WTC11 (cell line): ENCODE measurements around the gene SUSD4. TPM values are rescaled to one million over a fixed set of nuclear protein-coding genes. Genes with fewer than 3 reads are reported as not detected.

Experiments
- ATAC-seq: fragments of 200-7000 bp; cut with Tn5 transposase; 2 replicates; pipeline ENCODE4 v1.10.0; 2021; ENCODE audit warnings: mild to moderate bottlenecking, moderate library complexity
- CTCF ChIA-PET: fragments of 300-600 bp; sonication (Branson Sonifier 250); formaldehyde crosslinking; loops from one replicate; lab custom pipeline; 2021; ENCODE audit warnings: antibody characterized with exemption; lab: Charles Lee
- POLR2A ChIA-PET: fragments of 350-600 bp; sonication (Branson Sonifier 250); formaldehyde crosslinking; loops from one replicate; lab custom pipeline; 2021; ENCODE audit warnings: antibody characterized with exemption; lab: Charles Lee
- DNase-seq: peaks from one replicate; pipeline ENCODE4 v3.0.0; 2021; ENCODE audit warnings: low spot score
- H3K27ac Mint-ChIP-seq: 2 replicates; pipeline ENCODE4 v1.8.0; 2021; ENCODE audit warnings: mixed read lengths
- H3K27me3 Mint-ChIP-seq: 2 replicates; pipeline ENCODE4 v1.8.0; 2021; ENCODE audit warnings: low read depth, mild to moderate bottlenecking, moderate library complexity, mixed read lengths
- H3K36me3 Mint-ChIP-seq: 2 replicates; pipeline ENCODE4 v1.8.0; 2021; ENCODE audit warnings: mixed read lengths
- H3K4me1 Mint-ChIP-seq: 2 replicates; pipeline ENCODE4 v1.8.0; 2022; ENCODE audit warnings: mixed read lengths
- H3K4me3 Mint-ChIP-seq: 2 replicates; pipeline ENCODE4 v1.8.0; 2021; ENCODE audit warnings: mild to moderate bottlenecking, moderate library complexity, mixed read lengths
- H3K9me3 Mint-ChIP-seq: 2 replicates; pipeline ENCODE4 v1.8.0; 2021; ENCODE audit warnings: mixed read lengths
- ELF4 ChIP-seq: sonication (generic); formaldehyde crosslinking; IDR thresholded peaks from 2 replicates; pipeline ENCODE4 v1.8.1; 2022; ENCODE audit warnings: low read depth, mild to moderate bottlenecking, moderate library complexity, missing genetic modification reagents
- ETV6 ChIP-seq: sonication (generic); formaldehyde crosslinking; IDR thresholded peaks from 2 replicates; pipeline ENCODE4 v1.8.1; 2022; ENCODE audit warnings: mild to moderate bottlenecking, missing genetic modification reagents
- FOXP1 ChIP-seq: sonication (generic); formaldehyde crosslinking; IDR thresholded peaks from 2 replicates; pipeline ENCODE4 v1.8.0; 2022; ENCODE audit warnings: missing genetic modification reagents, mild to moderate bottlenecking, moderate library complexity, borderline replicate concordance
- FOXP4 ChIP-seq: sonication (generic); formaldehyde crosslinking; IDR thresholded peaks from 2 replicates; pipeline ENCODE4 v1.8.0; 2022; ENCODE audit warnings: mild to moderate bottlenecking, missing genetic modification reagents
- GRHL2 ChIP-seq: fragments of 250-450 bp; sonication (Bioruptor Pico); IDR thresholded peaks from 2 replicates; pipeline ENCODE4 v1.8.0; 2022; ENCODE audit warnings: mild to moderate bottlenecking, moderate library complexity; ENCODE audit not compliant: insufficient replicate concordance, severe bottlenecking
- HMGXB4 ChIP-seq: sonication (generic); formaldehyde crosslinking; IDR thresholded peaks from 2 replicates; pipeline ENCODE4 v1.8.1; 2023; ENCODE audit warnings: mild to moderate bottlenecking, moderate library complexity, missing genetic modification reagents
- MXD4 ChIP-seq: fragments of 250-450 bp; sonication (Bioruptor Pico); IDR thresholded peaks from 2 replicates; pipeline ENCODE4 v1.8.0; 2021; ENCODE audit warnings: mild to moderate bottlenecking, moderate library complexity, borderline replicate concordance
- NR1H2 ChIP-seq: sonication (generic); formaldehyde crosslinking; IDR thresholded peaks from 2 replicates; pipeline ENCODE4 v1.9.0; 2021; ENCODE audit warnings: mild to moderate bottlenecking, moderate library complexity, missing genetic modification reagents
- NR2C2 ChIP-seq: sonication (generic); formaldehyde crosslinking; IDR thresholded peaks from 2 replicates; pipeline ENCODE4 v1.8.0; 2022; ENCODE audit warnings: mild to moderate bottlenecking, missing genetic modification reagents
- OVOL2 ChIP-seq: fragments of 250-450 bp; sonication (Bioruptor Pico); IDR thresholded peaks from 2 replicates; pipeline ENCODE4 v1.9.0; 2021; ENCODE audit warnings: mild to moderate bottlenecking, borderline replicate concordance
- TEAD4 ChIP-seq: sonication (generic); formaldehyde crosslinking; IDR thresholded peaks from 2 replicates; pipeline ENCODE4 v1.8.0; 2022; ENCODE audit warnings: mild to moderate bottlenecking, missing genetic modification reagents
- ZNF121 ChIP-seq: sonication (generic); formaldehyde crosslinking; IDR thresholded peaks from 2 replicates; pipeline ENCODE4 v1.8.0; 2023; ENCODE audit warnings: missing genetic modification reagents
- ZNF416 ChIP-seq: fragments of 250-450 bp; sonication (Bioruptor Pico); IDR thresholded peaks from 2 replicates; pipeline ENCODE4 v1.9.0; 2021; ENCODE audit warnings: mild to moderate bottlenecking, inconsistent platforms
- ZNF512 ChIP-seq: sonication (generic); formaldehyde crosslinking; IDR thresholded peaks from 2 replicates; pipeline ENCODE4 v1.8.1; 2022; ENCODE audit warnings: missing genetic modification reagents, borderline replicate concordance
- total RNA-seq: library from RNA; stranded (reverse); gene quantifications from 3 replicates; pipeline ENCODE4 v1.2.3, GENCODE V29; 2021
- TF ChIP-seq, protein P1 (sequence below): sonication (generic); formaldehyde crosslinking; conservative IDR thresholded peaks from 2 replicates; pipeline ENCODE4 v1.8.1; 2023; ENCODE audit warnings: mild to moderate bottlenecking, low read depth, missing genetic modification reagents, moderate library complexity
- TF ChIP-seq, protein P2 (sequence below): sonication (generic); formaldehyde crosslinking; IDR thresholded peaks from 2 replicates; pipeline ENCODE4 v1.8.1; 2023; ENCODE audit warnings: mild to moderate bottlenecking, missing genetic modification reagents
- TF ChIP-seq, protein P3 (sequence below): fragments of 250-450 bp; sonication (Bioruptor Pico); IDR thresholded peaks from 2 replicates; pipeline ENCODE4 v2.1.2; 2022; ENCODE audit warnings: mild to moderate bottlenecking, moderate library complexity
- TF ChIP-seq, protein P4 (sequence below): fragments of 250-450 bp; sonication (Bioruptor Pico); IDR thresholded peaks from 2 replicates; pipeline ENCODE4 v1.8.0; 2021; ENCODE audit warnings: mild to moderate bottlenecking

The SUSD4 gene
- total RNA-seq, 1 experiment from 2014 or later = 1.8 TPM

- POLR2A ChIA-PET = interaction anchor here (1.2 kb wide), 1 partner anchor 219 kb away, joined by 3 read pairs; no protein-coding TSS in a partner anchor
- no peak overlapping the region for H3K4me3 Mint-ChIP-seq
- no peak for ATAC-seq
- peaks cover 11% of the 10 kb centered on the region for H3K36me3 Mint-ChIP-seq
- no peak for DNase-seq
- H3K27me3 Mint-ChIP-seq = peaks cover 43% of the 10 kb centered on the region
- H3K27ac Mint-ChIP-seq = no peak overlapping the region
- peaks cover 9% of the 10 kb centered on the region; the same call in 1 of the 2 replicates for H3K9me3 Mint-ChIP-seq
- TF ChIP-seq ZNF512 (CRISPR knock-in tag) (no peak), OVOL2 (no peak), GRHL2 (CRISPR knock-in tag) (no peak), ZNF416 (CRISPR knock-in tag) (no peak), TEAD4 (CRISPR knock-in tag) (no peak), NR1H2 (no peak), HMGXB4 (no peak), ELF4 (CRISPR knock-in tag) (no peak), FOXP1 (CRISPR knock-in tag) (no peak), NR2C2 (CRISPR knock-in tag) (no peak), ETV6 (CRISPR knock-in tag) (no peak)
- TF ChIP-seq, protein P1, sequence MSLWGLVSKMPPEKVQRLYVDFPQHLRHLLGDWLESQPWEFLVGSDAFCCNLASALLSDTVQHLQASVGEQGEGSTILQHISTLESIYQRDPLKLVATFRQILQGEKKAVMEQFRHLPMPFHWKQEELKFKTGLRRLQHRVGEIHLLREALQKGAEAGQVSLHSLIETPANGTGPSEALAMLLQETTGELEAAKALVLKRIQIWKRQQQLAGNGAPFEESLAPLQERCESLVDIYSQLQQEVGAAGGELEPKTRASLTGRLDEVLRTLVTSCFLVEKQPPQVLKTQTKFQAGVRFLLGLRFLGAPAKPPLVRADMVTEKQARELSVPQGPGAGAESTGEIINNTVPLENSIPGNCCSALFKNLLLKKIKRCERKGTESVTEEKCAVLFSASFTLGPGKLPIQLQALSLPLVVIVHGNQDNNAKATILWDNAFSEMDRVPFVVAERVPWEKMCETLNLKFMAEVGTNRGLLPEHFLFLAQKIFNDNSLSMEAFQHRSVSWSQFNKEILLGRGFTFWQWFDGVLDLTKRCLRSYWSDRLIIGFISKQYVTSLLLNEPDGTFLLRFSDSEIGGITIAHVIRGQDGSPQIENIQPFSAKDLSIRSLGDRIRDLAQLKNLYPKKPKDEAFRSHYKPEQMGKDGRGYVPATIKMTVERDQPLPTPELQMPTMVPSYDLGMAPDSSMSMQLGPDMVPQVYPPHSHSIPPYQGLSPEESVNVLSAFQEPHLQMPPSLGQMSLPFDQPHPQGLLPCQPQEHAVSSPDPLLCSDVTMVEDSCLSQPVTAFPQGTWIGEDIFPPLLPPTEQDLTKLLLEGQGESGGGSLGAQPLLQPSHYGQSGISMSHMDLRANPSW (CRISPR knock-in tag) = no peak
- TF ChIP-seq, protein P2, sequence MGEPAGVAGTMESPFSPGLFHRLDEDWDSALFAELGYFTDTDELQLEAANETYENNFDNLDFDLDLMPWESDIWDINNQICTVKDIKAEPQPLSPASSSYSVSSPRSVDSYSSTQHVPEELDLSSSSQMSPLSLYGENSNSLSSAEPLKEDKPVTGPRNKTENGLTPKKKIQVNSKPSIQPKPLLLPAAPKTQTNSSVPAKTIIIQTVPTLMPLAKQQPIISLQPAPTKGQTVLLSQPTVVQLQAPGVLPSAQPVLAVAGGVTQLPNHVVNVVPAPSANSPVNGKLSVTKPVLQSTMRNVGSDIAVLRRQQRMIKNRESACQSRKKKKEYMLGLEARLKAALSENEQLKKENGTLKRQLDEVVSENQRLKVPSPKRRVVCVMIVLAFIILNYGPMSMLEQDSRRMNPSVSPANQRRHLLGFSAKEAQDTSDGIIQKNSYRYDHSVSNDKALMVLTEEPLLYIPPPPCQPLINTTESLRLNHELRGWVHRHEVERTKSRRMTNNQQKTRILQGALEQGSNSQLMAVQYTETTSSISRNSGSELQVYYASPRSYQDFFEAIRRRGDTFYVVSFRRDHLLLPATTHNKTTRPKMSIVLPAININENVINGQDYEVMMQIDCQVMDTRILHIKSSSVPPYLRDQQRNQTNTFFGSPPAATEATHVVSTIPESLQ (CRISPR knock-in tag) = no peak
- TF ChIP-seq, protein P3, sequence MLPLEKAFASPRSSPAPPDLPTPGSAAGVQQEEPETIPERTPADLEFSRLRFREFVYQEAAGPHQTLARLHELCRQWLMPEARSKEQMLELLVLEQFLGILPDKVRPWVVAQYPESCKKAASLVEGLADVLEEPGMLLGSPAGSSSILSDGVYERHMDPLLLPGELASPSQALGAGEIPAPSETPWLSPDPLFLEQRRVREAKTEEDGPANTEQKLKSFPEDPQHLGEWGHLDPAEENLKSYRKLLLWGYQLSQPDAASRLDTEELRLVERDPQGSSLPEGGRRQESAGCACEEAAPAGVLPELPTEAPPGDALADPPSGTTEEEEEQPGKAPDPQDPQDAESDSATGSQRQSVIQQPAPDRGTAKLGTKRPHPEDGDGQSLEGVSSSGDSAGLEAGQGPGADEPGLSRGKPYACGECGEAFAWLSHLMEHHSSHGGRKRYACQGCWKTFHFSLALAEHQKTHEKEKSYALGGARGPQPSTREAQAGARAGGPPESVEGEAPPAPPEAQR (CRISPR knock-in tag) = no peak
- TF ChIP-seq, all 79 proteins: peak for 0
- CTCF ChIA-PET = interaction anchor here (0.9 to 1.6 kb wide), 3 partner anchors 31 to 234 kb away, joined by 3 to 7 read pairs (median 3); partner anchors contain the start of gene SUSD4
- peaks cover 3% of the 10 kb centered on the region; the same call in 1 of the 2 replicates for H3K4me1 Mint-ChIP-seq
Measured at GRCh38 chr1:223394706-223395105, 30.7 kb upstream of the SUSD4 start.

- H3K36me3 Mint-ChIP-seq = peaks cover 11% of the 10 kb centered on the region
- ChIA-PET POLR2A (interaction anchor here (1.2 kb wide), 1 partner anchor 219 kb away, joined by 3 read pairs; no protein-coding TSS in a partner anchor), CTCF (interaction anchor here (0.9 to 1.6 kb wide), 2 partner anchors 30 to 74 kb away, joined by 3 to 7 read pairs; partner anchors contain the start of gene SUSD4)
- peaks cover 3% of the 10 kb centered on the region; the same call in 1 of the 2 replicates for H3K4me1 Mint-ChIP-seq
- peaks cover 9% of the 10 kb centered on the region; the same call in 1 of the 2 replicates for H3K9me3 Mint-ChIP-seq
- no peak for TF ChIP-seq MXD4 (CRISPR knock-in tag)
- no peak for TF ChIP-seq FOXP4 (CRISPR knock-in tag)
- no peak for TF ChIP-seq ZNF121 (CRISPR knock-in tag)
- TF ChIP-seq, protein P4, sequence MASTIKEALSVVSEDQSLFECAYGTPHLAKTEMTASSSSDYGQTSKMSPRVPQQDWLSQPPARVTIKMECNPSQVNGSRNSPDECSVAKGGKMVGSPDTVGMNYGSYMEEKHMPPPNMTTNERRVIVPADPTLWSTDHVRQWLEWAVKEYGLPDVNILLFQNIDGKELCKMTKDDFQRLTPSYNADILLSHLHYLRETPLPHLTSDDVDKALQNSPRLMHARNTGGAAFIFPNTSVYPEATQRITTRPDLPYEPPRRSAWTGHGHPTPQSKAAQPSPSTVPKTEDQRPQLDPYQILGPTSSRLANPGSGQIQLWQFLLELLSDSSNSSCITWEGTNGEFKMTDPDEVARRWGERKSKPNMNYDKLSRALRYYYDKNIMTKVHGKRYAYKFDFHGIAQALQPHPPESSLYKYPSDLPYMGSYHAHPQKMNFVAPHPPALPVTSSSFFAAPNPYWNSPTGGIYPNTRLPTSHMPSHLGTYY (CRISPR knock-in tag) = no peak
- peaks cover 43% of the 10 kb centered on the region for H3K27me3 Mint-ChIP-seq
- ATAC-seq = peak; percentile 54
- DNase-seq = peak; percentile 24
- no peak overlapping the region for H3K4me3 Mint-ChIP-seq
- no peak overlapping the region for H3K27ac Mint-ChIP-seq
Measured at GRCh38 chr1:223394242-223394641, 30.3 kb upstream of the SUSD4 start.
